NCI-H187 (cell line): ENCODE data around the gene XYLB.

Experiments
- DNase-seq, 2 experiments: peaks; one replicate each; lab custom pipeline; 2025; lab: John Stamatoyannopoulos, UW

Gene XYLB

GRCh38 chr3:38323060-38323459 lies 23.5 kb upstream of the XYLB start:
- no peak for DNase-seq

- no peak for DNase-seq
Measured at GRCh38 chr3:38325256-38325655, 21.3 kb upstream of the XYLB start.

GRCh38 chr3:38327335-38328009 lies 19.1 kb upstream of the XYLB start:
- no peak for DNase-seq

- no peak for DNase-seq
Measured at GRCh38 chr3:38331257-38332022, 15.1 kb upstream of the XYLB start.

- DNase-seq: no peak
Measured at GRCh38 chr3:38332201-38332600, 14.4 kb upstream of the XYLB start.

GRCh38 chr3:38334142-38335055 lies 12.2 kb upstream of the XYLB start:
- DNase-seq: no peak

GRCh38 chr3:38335263-38335662 lies 11.3 kb upstream of the XYLB start:
- no peak for DNase-seq

GRCh38 chr3:38337703-38338102 lies 8.9 kb upstream of the XYLB start:
- no peak for DNase-seq

GRCh38 chr3:38343797-38344594 lies 2.6 kb upstream of the XYLB start:
- no peak for DNase-seq

GRCh38 chr3:38345879-38346586 lies 552 bp upstream of the XYLB start:
- DNase-seq: no peak

- no peak for DNase-seq
Measured at GRCh38 chr3:38347421-38348200, 1.0 kb downstream of the XYLB start.

GRCh38 chr3:38348903-38349302 lies 2.3 kb downstream of the XYLB start:
- DNase-seq: no peak

GRCh38 chr3:38349684-38350359 lies 3.2 kb downstream of the XYLB start:
- DNase-seq: no peak

- no peak for DNase-seq
Measured at GRCh38 chr3:38353151-38353550, 6.6 kb downstream of the XYLB start.

GRCh38 chr3:38354588-38355330 lies 8.2 kb downstream of the XYLB start:
- DNase-seq: no peak

GRCh38 chr3:38359038-38359437 lies 12.5 kb downstream of the XYLB start:
- no peak for DNase-seq

GRCh38 chr3:38360345-38360744 lies 13.8 kb downstream of the XYLB start:
- no peak for DNase-seq

GRCh38 chr3:38361496-38361895 lies 14.9 kb downstream of the XYLB start:
- no peak for DNase-seq

- DNase-seq: no peak
Measured at GRCh38 chr3:38362825-38363224, 16.2 kb downstream of the XYLB start.
